ACC112 (cell line): ENCODE measurements around the gene BTBD17.

Experiments used
- H2AFZ ChIP-seq: fragments of 200-600 bp; sonication (generic); one replicate; pipeline ENCODE4 v1.6.0; 2017; ENCODE audit warnings: antibody characterized with exemption, low read length; ENCODE audit not compliant: unreplicated experiment
- H3K27ac ChIP-seq: fragments of 200-600 bp; sonication (generic); 2 replicates; pipeline ENCODE4 v1.5.1; 2014; ENCODE audit warnings: low read depth, mild to moderate bottlenecking, antibody characterized with exemption, low read length, moderate library complexity
- H3K27me3 ChIP-seq: fragments of 200-600 bp; sonication (generic); 2 replicates; pipeline ENCODE4 v1.6.1; 2014; ENCODE audit warnings: mild to moderate bottlenecking, antibody characterized with exemption, low read length, moderate library complexity, mixed read lengths; ENCODE audit not compliant: insufficient read depth
- H3K36me3 ChIP-seq: fragments of 200-600 bp; sonication (generic); 2 replicates; pipeline ENCODE4 v1.6.1; 2016; ENCODE audit warnings: mild to moderate bottlenecking, antibody characterized with exemption, low read length, moderate library complexity, mixed read lengths; ENCODE audit not compliant: insufficient read depth
- H3K4me1 ChIP-seq: fragments of 200-600 bp; sonication (generic); one replicate; pipeline ENCODE4 v1.6.1; 2016; ENCODE audit warnings: low read length, mixed read lengths; ENCODE audit not compliant: insufficient read depth, unreplicated experiment, control insufficient read depth
- H3K4me3 ChIP-seq: fragments of 200-600 bp; sonication (generic); 2 replicates; pipeline ENCODE4 v1.5.1; 2014; ENCODE audit warnings: mild to moderate bottlenecking, low read depth, low read length
- H3K79me2 ChIP-seq: fragments of 200-600 bp; sonication (generic); one replicate; pipeline ENCODE4 v1.6.0; 2016; ENCODE audit warnings: low read length; ENCODE audit not compliant: control insufficient read depth, unreplicated experiment, insufficient read depth

Gene BTBD17

DNA sequence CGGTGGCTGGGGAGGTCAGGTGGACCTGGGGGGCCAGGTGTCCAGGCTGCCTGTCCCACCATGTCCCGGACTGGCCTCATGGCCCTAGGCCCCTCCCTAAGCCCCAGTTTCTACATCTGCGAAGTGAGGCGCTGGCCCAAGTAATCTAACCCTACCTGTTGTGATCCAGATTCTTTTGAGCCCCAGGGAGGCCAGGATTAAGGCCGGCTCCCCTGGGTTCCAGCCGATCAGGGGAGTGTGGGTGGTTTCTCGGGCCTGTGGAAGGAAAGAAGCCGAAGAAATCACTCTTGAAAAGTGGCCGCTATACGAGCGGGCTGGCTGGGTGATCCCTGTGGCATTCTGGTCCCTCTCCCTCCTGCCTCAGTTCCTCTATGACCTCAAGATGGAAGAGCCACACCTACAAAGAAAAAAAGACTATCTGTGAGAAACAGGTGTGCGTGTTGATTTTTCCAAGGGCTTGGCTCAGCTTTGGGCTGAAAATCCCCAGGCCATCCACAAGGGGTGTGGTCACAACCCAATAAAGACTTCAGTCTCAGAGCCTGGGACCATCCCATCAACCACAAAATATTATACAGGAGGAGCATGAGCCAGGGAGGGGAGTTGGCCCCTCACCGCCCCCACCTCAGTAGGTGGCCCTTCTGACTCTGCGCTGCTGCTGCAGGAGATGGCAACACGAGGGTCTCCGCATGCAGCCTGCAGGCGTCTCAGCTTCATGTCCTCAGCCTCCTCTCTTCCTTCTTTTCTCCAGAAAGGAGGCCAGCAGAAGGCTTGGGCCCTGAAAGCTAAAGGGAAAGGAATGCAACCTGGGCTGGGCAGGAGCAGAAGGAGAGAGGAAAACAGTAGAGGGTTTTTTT lies 25.9 kb upstream of the BTBD17 start:
- Histone ChIP-seq H2AFZ (no peak overlapping the region), H3K4me3 (no peak overlapping the region)

GRCh38 chr17:74386386-74386785 lies 24.7 kb upstream of the BTBD17 start:
- Histone ChIP-seq H2AFZ (no peak overlapping the region), H3K79me2 (no peaks in the 10 kb centered on the region), H3K4me3 (no peak overlapping the region), H3K4me1 (no peaks in the 10 kb centered on the region), H3K36me3 (no peaks in the 10 kb centered on the region), H3K27ac (no peak overlapping the region), H3K27me3 (no peaks in the 10 kb centered on the region)

More for the DNA sequence above, 25.9 kb upstream of the BTBD17 start:
- Histone ChIP-seq H3K27me3 (no peaks in the 10 kb centered on the region), H3K36me3 (no peaks in the 10 kb centered on the region), H3K79me2 (no peaks in the 10 kb centered on the region), H3K4me1 (no peaks in the 10 kb centered on the region), H3K27ac (no peak overlapping the region)

GRCh38 chr17:74385201-74385600 lies 23.5 kb upstream of the BTBD17 start:
- Histone ChIP-seq H3K4me1 (no peaks in the 10 kb centered on the region), H2AFZ (no peak overlapping the region), H3K27ac (no peak overlapping the region), H3K79me2 (no peaks in the 10 kb centered on the region), H3K4me3 (no peak overlapping the region), H3K36me3 (no peaks in the 10 kb centered on the region), H3K27me3 (no peaks in the 10 kb centered on the region)

DNA sequence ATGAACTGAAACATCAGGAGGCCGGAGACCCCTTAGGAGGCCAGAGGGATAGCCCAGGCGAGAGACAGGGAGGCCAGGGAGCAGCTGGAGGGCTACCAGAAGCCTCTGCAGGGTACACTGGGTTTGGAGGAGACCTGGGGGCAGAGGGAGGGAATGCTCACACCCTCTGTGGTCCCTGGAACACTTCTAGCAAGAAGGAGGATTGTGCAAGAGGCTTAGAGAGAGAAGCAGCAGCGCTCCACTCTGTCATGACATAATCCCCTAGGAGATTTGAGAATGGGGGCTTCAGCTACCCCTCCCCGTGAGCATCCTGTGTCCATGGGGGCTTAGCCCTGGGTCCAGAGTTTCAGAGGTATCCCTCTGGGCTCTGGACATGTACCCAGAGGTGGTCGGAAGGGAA lies 21.5 kb upstream of the BTBD17 start:
- H2AFZ ChIP-seq = no peak overlapping the region

DNA sequence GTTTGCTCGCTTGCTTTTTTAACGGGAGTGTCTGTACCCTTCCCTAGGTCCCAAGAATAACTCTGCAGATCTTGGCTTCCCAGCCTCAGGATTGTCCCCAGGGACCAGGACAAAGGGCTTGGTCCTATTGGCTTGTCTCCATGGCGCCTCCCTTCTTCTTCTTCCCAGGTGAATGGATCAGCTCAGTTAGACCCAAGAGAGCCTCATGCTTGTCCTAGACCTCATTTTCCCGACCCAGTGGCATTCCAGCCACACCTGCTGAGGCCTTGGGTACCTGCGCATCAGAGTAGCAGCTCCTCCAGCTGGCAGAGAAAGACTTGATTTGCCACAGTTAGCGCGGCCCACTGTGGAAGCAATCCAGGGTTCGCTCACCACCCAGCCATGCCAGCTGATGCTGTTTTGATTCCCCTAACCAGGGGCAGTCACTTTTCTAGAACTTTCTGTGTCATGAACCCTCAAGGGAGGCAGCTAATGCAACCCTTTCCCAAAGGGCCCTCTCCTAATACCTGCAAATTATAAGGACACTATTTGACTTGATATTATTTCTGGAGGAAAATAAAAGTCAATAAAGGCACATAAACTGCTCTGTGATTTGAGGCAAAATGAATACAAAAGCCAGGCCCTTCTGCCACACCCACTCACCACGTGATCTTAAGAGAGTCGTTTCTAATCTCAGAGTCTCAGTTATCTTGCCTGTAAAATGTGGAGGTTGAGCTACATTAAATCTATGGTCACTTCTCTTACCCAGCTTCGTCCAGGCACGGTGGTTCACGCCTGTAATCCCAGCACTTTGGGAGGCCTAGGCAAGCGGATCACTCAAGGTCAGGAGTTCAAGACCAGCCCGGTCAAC lies 19.5 kb upstream of the BTBD17 start:
- no peaks in the 10 kb centered on the region for H3K36me3 ChIP-seq
- peaks cover 10% of the 10 kb centered on the region for H3K27me3 ChIP-seq
- no peak overlapping the region for H3K27ac ChIP-seq
- H2AFZ ChIP-seq = no peak overlapping the region
- no peak overlapping the region for H3K4me3 ChIP-seq
- no peaks in the 10 kb centered on the region for H3K4me1 ChIP-seq
- no peaks in the 10 kb centered on the region for H3K79me2 ChIP-seq

More for the DNA sequence above, 21.5 kb upstream of the BTBD17 start:
- no peaks in the 10 kb centered on the region for H3K4me1 ChIP-seq
- no peaks in the 10 kb centered on the region for H3K79me2 ChIP-seq
- H3K27me3 ChIP-seq = no peaks in the 10 kb centered on the region
- no peak overlapping the region for H3K4me3 ChIP-seq
- H3K27ac ChIP-seq = no peak overlapping the region
- no peaks in the 10 kb centered on the region for H3K36me3 ChIP-seq

DNA sequence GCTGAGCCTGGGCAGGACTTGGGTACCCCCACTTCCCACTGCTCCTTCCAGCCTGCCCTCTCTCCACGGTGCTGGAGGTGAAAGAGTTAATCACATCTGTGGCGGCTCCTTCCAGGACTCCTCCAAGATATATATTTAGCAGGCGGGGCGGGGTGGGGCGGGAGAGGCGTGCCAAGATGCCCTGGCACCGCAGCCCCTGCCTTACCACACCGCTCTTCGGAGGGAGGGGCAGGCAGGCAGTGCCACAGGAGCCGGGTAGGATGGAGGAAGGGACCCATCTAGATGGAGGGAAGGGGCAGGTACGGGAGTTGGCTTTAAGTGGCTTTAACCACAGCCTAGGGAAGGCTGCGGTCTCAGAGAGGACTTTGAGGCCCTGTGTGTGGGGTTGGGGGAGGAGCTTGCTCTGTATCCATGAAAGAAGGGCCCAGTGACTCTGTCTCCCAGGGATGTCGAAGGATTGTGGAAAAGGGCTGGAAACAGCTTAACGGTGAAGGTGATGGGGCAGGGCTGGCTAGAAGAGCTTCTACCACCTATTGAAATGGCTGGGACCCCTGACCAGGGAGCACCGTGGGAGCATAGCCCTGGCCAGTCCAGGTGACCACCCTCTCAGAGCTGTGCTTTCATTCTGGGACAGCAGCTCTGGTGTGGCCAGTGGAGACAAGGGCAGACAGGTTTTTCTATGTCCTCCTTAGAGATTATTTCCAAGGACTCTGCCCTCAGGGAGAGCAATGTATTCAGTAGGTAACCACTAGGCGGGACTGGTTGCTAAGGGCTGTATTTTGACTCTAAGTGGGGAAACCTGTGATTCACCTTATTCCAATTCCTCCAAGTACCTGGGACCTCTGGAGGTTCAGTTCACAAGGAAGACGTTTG lies 18.7 kb upstream of the BTBD17 start:
- no peak overlapping the region for H3K27ac ChIP-seq
- H3K36me3 ChIP-seq = no peaks in the 10 kb centered on the region
- H3K4me3 ChIP-seq = no peak overlapping the region
- H2AFZ ChIP-seq = no peak overlapping the region
- H3K4me1 ChIP-seq = no peaks in the 10 kb centered on the region
- H3K27me3 ChIP-seq = peaks cover 18% of the 10 kb centered on the region
- no peaks in the 10 kb centered on the region for H3K79me2 ChIP-seq

DNA sequence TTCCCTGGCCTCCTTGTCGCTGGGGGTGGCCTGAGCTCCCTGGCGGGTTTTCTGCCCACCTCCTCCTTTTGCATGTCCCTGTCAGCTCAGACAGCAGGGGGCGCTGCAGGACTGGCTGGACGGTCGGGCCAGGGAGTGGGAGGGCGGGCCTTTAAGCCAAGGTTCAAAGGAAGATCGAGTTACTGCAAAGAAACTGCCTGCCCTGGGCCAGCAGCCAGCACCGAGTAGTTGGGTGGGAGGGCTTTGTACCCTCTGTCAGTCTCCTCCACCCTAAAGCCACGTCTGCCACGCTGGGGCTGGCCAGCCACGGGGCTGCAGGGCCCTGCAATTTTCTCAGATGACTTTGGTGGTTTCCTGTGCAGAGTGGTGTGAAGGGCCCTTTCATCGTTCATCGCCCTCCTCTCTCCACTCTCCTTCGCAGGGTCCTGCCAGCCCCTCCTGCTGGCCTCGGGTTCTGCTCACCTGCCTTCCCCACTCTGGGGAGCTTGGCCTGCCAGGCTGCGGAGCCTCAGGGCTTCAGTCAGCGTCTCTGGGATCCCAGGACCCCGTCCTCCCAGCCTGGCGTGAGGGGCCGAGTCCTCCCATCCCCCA lies 17.9 kb upstream of the BTBD17 start:
- H3K79me2 ChIP-seq = no peaks in the 10 kb centered on the region
- H3K4me3 ChIP-seq = no peak overlapping the region
- H3K27me3 ChIP-seq = peaks cover 23% of the 10 kb centered on the region
- no peak overlapping the region for H3K27ac ChIP-seq
- H2AFZ ChIP-seq = no peak overlapping the region
- no peaks in the 10 kb centered on the region for H3K36me3 ChIP-seq
- H3K4me1 ChIP-seq = no peaks in the 10 kb centered on the region

- no peaks in the 10 kb centered on the region for H3K79me2 ChIP-seq
- no peak overlapping the region for H3K4me3 ChIP-seq
- no peaks in the 10 kb centered on the region for H3K36me3 ChIP-seq
- no peaks in the 10 kb centered on the region for H3K4me1 ChIP-seq
- no peak overlapping the region for H3K27ac ChIP-seq
- H3K27me3 ChIP-seq = peaks cover 33% of the 10 kb centered on the region
- no peak overlapping the region for H2AFZ ChIP-seq
These were observed 13.2 kb upstream of the BTBD17 start for GRCh38 chr17:74374858-74375257.

DNA sequence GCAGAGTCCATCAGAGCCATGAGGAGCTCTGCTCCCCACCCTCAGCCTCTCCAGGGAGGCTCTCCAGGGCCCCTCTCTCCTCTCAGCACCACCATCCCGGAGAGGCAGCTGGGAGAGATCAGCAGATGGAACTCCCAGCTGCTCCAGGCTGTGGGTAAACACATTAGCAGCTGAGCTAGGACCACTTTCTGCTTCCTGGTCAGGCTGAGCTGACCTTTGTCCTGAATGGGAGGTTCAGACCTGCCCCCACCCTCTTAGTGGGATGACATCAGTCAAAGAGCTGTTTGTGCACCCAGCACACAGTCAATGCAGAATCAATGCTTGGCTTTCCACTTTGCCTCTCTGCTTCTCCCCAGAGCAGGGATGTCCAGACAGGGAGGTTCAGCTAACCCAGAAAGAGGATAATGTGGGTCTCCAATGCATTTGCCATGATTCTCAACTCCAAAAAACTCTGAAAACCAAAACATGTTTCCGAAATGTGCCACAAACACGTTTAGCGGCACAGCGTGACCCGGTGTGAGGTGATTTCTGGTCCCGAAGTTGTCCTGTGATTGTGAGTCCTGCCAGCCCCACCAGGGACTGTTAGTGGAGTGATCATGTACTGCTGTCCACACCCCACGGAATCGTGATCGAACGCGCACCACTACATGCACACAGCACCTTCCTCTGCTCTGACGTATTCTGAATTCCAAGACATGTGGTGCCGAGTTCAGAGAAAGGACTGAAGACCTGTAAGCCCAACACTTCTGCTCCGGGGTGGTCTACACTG lies 12.4 kb upstream of the BTBD17 start:
- no peak overlapping the region for H3K4me3 ChIP-seq
- H2AFZ ChIP-seq = no peak overlapping the region
- H3K4me1 ChIP-seq = no peaks in the 10 kb centered on the region
- no peaks in the 10 kb centered on the region for H3K79me2 ChIP-seq
- no peaks in the 10 kb centered on the region for H3K36me3 ChIP-seq
- H3K27ac ChIP-seq = no peak overlapping the region
- H3K27me3 ChIP-seq = peaks cover 35% of the 10 kb centered on the region
